HepG2 (cell line): ENCODE results near the gene JPT1. TPM values are rescaled to one million over a fixed set of nuclear protein-coding genes. Genes with fewer than 3 reads are reported as not detected.

Experiments
- ATF3 ChIP-seq: sonication (generic); formaldehyde crosslinking; IDR thresholded peaks from 2 replicates; pipeline ENCODE4 v1.4.0; 2020; ENCODE audit warnings: missing genetic modification reagents
- BORCS8-MEF2B ChIP-seq: sonication (generic); formaldehyde crosslinking; IDR thresholded peaks from 2 replicates; pipeline ENCODE4 v1.8.0; 2022; ENCODE audit warnings: mild to moderate bottlenecking, missing genetic modification reagents
- DBP ChIP-seq: sonication (generic); formaldehyde crosslinking; IDR thresholded peaks from 2 replicates; pipeline ENCODE4 v1.4.0; 2020; ENCODE audit warnings: missing genetic modification reagents; ENCODE audit errors: not compliant biosample characterization
- ETV5 ChIP-seq: IDR thresholded peaks from 2 replicates; pipeline ENCODE4 v1.6.1; 2018; ENCODE audit warnings: missing biosample characterization, missing genetic modification reagents, inconsistent platforms, borderline replicate concordance
- HNRNPLL ChIP-seq: fragments of 200-400 bp; formaldehyde crosslinking; IDR thresholded peaks from 2 replicates; pipeline ENCODE4 v1.6.1; 2017; ENCODE audit warnings: mild to moderate bottlenecking, low read depth, low read length; ENCODE audit not compliant: poor library complexity, severe bottlenecking
- IKZF5 ChIP-seq: IDR thresholded peaks from 2 replicates; pipeline ENCODE4 v1.6.1; 2018; ENCODE audit warnings: missing genetic modification reagents, mild to moderate bottlenecking, missing compliant biosample characterization
- ISL2 ChIP-seq: sonication (generic); formaldehyde crosslinking; IDR thresholded peaks from 2 replicates; pipeline ENCODE4 v1.5.0; 2020; ENCODE audit warnings: missing genetic modification reagents
- KDM1A ChIP-seq: IDR thresholded peaks from 2 replicates; pipeline ENCODE4 v1.6.1; 2016; ENCODE audit warnings: missing compliant biosample characterization
- KDM5A ChIP-seq: fragments of 200-600 bp; sonication (generic); IDR thresholded peaks from 2 replicates; pipeline ENCODE4 v1.7.0; 2018; ENCODE audit warnings: antibody characterized with exemption, mild to moderate bottlenecking, low read length, borderline replicate concordance
- KLF9 ChIP-seq: IDR thresholded peaks from 2 replicates; pipeline ENCODE4 v1.6.1; 2016; ENCODE audit warnings: low read depth
- MLX ChIP-seq: IDR thresholded peaks from 2 replicates; pipeline ENCODE4 v1.6.1; 2016
- MNT ChIP-seq: fragments of 450-650 bp; IDR thresholded peaks from 2 replicates; pipeline ENCODE4 v1.6.1; 2016
- NBN ChIP-seq: fragments of 450-650 bp; conservative IDR thresholded peaks from 2 replicates; pipeline ENCODE4 v1.6.1; 2017
- RCOR2 ChIP-seq: IDR thresholded peaks from 2 replicates; pipeline ENCODE4 v1.6.1; 2016; ENCODE audit warnings: missing biosample characterization, missing genetic modification reagents
- REL ChIP-seq: sonication (generic); formaldehyde crosslinking; conservative IDR thresholded peaks from 2 replicates; pipeline ENCODE4 v1.8.0; 2022; ENCODE audit warnings: mild to moderate bottlenecking, missing genetic modification reagents, moderate library complexity
- TBX3 ChIP-seq: fragments of 450-650 bp; IDR thresholded peaks from 2 replicates; pipeline ENCODE4 v1.6.1; 2017; ENCODE audit warnings: antibody characterized with exemption, mild to moderate bottlenecking, inconsistent platforms, borderline replicate concordance
- TEAD3 ChIP-seq: optimal IDR thresholded peaks from 2 replicates; pipeline ENCODE3; 2016; ENCODE audit warnings: borderline replicate concordance
- THYN1 ChIP-seq: sonication (generic); formaldehyde crosslinking; IDR thresholded peaks from 2 replicates; pipeline ENCODE4 v1.8.1; 2023; ENCODE audit warnings: low read depth, mild to moderate bottlenecking, moderate library complexity, missing genetic modification reagents, borderline replicate concordance
- XBP1 ChIP-seq: sonication (generic); formaldehyde crosslinking; IDR thresholded peaks from 2 replicates; pipeline ENCODE4 v1.5.0; 2020; ENCODE audit warnings: missing genetic modification reagents
- ZFX ChIP-seq: sonication (generic); formaldehyde crosslinking; IDR thresholded peaks from 2 replicates; pipeline ENCODE4 v1.4.0; 2020; ENCODE audit warnings: mild to moderate bottlenecking, low read depth, missing genetic modification reagents, moderate library complexity
- ZMYM3 ChIP-seq: sonication (generic); formaldehyde crosslinking; IDR thresholded peaks from 2 replicates; pipeline ENCODE4 v1.5.1; 2020; ENCODE audit warnings: mild to moderate bottlenecking, missing genetic modification reagents
- ZNF180 ChIP-seq: sonication (generic); formaldehyde crosslinking; IDR thresholded peaks from 2 replicates; pipeline ENCODE4 v1.4.0; 2020; ENCODE audit warnings: low read depth, missing genetic modification reagents, borderline replicate concordance
- ZNF224 ChIP-seq: sonication (generic); formaldehyde crosslinking; IDR thresholded peaks from 2 replicates; pipeline ENCODE4 v1.5.0; 2020; ENCODE audit warnings: mild to moderate bottlenecking, missing genetic modification reagents
- ZNF350 ChIP-seq: sonication (generic); formaldehyde crosslinking; IDR thresholded peaks from 2 replicates; pipeline ENCODE4 v1.4.0; 2020; ENCODE audit warnings: mild to moderate bottlenecking, low read depth, missing genetic modification reagents, borderline replicate concordance
- polyA plus RNA-seq, 8 experiments: library from polyadenylated mRNA; depleted of rRNA in 3 of 8; stranded (reverse) in 7 of 8; unstranded in 1 of 8; fragments of >200 nt; fragmentation: Illumina TruSeq in 4 of 8; extraction: Trizol in 4 of 8; gene quantifications; 2 replicates each; pipeline versions ENCODE4 v1.2.1 to v1.2.3, GENCODE V29; 2011 to 2016; ENCODE audit warnings: low read depth in 4 of 8, missing spikeins in 1 of 8, mixed read lengths in 1 of 8; ENCODE audit not compliant: insufficient read depth in 1 of 8
- total RNA-seq, 5 experiments: library from RNA; depleted of rRNA; stranded (reverse); fragments of >200 nt; fragmentation: Illumina TruSeq; extraction: Trizol; gene quantifications; 2 replicates each; pipeline ENCODE4 v1.2.3, GENCODE V29; 2016; ENCODE audit warnings: low read depth in 1 of 5

JPT1 gene
- total and polyA plus RNA-seq, 2 of the 13 experiments (the other 11 are each of a cell fraction or from before 2014, with no cell fraction given), result 43.3 to 256 TPM

- TF ChIP-seq DBP (CRISPR knock-in tag), result no peak
- TF ChIP-seq HNRNPLL, result peak; percentile 81
- peak; percentile 80; the same call in 1 of the 2 replicates for TF ChIP-seq ETV5 (CRISPR knock-in tag)
- no peak for TF ChIP-seq ATF3 (CRISPR knock-in tag)
- TF ChIP-seq KDM5A, result peak; percentile 10; the same call in 1 of the 2 replicates
- TF ChIP-seq TBX3, result no peak
- TF ChIP-seq THYN1 (CRISPR knock-in tag), result no peak
- no peak for TF ChIP-seq MNT
- TF ChIP-seq IKZF5, result peak; percentile 21; the same call in 1 of the 2 replicates
- TF ChIP-seq RCOR2 (CRISPR knock-in tag), result no peak
- no peak for TF ChIP-seq KDM1A (CRISPR knock-in tag)
- TF ChIP-seq ZMYM3 (CRISPR knock-in tag), result peak; percentile 24; the same call in 1 of the 2 replicates
- TF ChIP-seq TEAD3 (CRISPR knock-in tag), result peak; percentile 38
- TF ChIP-seq ZFX (CRISPR knock-in tag), result no peak; the same call in 1 of the 2 replicates
- peak; percentile 14; the same call in 1 of the 2 replicates for TF ChIP-seq MLX (CRISPR knock-in tag)
- TF ChIP-seq ZNF180, result 0 out of 2 replicates have a peak, but pooled peaks have one; percentile 64
- no peak for TF ChIP-seq REL
- TF ChIP-seq XBP1 (CRISPR knock-in tag), result peak; percentile 14; the same call in 1 of the 2 replicates
- TF ChIP-seq NBN, result no peak
- no peak; the same call in 1 of the 2 replicates for TF ChIP-seq ZNF224 (CRISPR knock-in tag)
- peak; percentile 17; the same call in 1 of the 2 replicates for TF ChIP-seq ZNF350 (CRISPR knock-in tag)
- peak; percentile 50; the same call in 1 of the 2 replicates for TF ChIP-seq ISL2 (CRISPR knock-in tag)
- peak; percentile 60; the same call in 1 of the 2 replicates for TF ChIP-seq BORCS8-MEF2B (CRISPR knock-in tag)
- TF ChIP-seq KLF9 (CRISPR knock-in tag), result no peak
Measured at GRCh38 chr17:75109407-75110233, 44.7 kb downstream of the JPT1 start, which contains the start of gene ARMC7 (continued).
